ENCODE results near the gene ATP8A2.

Gene ATP8A2

DNA sequence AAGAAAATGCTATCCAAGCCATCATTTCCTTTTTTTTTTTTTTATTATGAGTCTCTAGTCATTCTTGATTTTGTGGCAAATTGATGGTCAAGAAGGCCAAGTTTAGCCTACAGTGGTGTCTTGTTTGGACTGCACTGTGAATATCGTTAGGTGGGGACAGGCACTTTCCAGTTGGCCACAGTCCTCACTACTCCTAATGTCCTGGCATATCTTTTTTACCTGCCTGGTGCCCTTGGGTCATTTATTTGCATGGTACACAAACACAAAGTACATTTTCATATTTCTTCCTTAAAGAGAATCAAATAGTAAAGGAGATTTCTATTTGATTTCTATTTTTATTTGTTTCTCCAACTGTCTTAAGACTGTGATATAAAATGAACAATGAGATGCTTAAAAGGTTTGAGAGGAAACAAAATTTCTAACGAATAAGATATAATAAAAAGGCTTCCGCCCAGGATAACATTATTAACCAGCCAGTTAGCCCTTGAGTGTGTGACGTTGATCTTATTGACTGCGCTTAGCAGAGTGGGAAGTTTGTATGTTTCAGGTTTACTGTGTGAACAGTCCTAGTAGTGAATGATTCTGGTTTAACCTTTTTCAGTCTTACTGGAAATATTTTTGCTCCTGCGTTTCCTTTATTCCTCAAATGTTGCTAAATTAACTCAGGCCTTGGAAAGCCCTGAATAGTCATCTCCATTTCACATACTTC, 312.0 kb downstream of the ATP8A2 start:
- DNase-seq (ENCODE audit: low read depth in 2 of 2) = no peak

- DNase-seq (ENCODE audit: low read depth in 2 of 2) = no peak
Observed at GRCh38 chr13:25684491-25684890, 312.7 kb downstream of the ATP8A2 start.

- no peak for DNase-seq (ENCODE audit: low read depth in 2 of 2)
Observed at GRCh38 chr13:25686831-25687470, 315.2 kb downstream of the ATP8A2 start.

DNA sequence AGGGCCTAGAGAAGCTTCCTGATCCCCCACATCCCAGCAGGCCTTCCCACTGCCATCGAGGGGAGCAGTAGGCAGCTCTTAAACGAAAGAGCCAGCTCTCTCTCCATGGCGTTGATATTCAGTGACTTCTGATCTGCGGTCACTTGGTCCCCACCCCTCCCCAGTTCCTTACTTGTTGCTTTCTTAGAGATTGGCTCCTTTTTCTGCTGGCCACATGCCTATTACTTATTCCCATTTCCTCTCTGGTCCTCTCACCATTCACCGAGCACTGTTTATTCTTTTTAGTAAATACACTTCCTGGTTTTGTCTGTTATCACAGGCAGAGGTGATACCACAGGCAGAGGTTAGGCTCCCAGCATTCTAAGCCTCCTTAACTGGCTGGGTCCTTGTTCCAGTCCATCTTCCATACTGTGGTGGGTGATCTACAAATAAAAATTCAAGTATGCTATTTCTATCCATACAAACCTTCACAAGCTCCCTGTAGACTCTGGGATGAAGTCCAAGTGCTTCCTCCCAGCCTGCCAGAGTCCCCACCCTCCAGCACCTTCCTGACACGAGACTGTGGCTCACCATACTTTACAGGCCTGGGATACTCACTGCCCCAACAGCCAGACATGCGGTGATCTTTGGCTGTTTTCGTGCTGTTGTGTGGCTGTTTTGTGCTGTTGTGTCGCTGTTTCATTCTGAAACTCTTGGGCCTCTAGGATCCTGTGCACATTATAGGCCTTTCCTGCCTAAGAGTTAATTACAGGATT, 315.9 kb downstream of the ATP8A2 start:
- DNase-seq (ENCODE audit: low read depth in 2 of 2) = no peak

- DNase-seq (ENCODE audit: low read depth in 2 of 2) = no peak
Observed at GRCh38 chr13:25688536-25688935, 316.8 kb downstream of the ATP8A2 start.

GRCh38 chr13:25689539-25689938, 317.8 kb downstream of the ATP8A2 start:
- DNase-seq (ENCODE audit: low read depth in 2 of 2) = no peak

- no peak for DNase-seq (ENCODE audit: low read depth in 2 of 2)
Observed at GRCh38 chr13:25690582-25690981, 318.8 kb downstream of the ATP8A2 start.

DNA sequence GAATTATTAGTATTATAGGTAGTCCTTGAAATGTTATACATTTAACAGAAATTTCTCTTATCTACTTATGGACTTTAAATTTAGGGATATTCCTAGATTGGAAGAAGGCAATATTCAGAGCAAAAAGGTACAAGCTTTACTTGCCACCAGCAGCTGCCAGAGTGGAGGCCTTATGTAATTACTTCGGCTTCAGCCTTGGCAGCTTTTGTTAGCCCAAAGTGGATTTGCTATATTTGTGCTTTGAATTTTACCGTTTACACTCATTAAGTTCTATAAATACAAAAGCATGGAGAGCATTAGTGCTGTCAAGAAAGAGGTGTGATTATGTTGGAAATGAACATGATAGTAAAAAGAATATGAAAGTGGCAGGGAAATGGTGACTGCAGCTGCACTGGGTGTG, 319.9 kb downstream of the ATP8A2 start:
- no peak for DNase-seq (ENCODE audit: low read depth in 2 of 2)

DNA sequence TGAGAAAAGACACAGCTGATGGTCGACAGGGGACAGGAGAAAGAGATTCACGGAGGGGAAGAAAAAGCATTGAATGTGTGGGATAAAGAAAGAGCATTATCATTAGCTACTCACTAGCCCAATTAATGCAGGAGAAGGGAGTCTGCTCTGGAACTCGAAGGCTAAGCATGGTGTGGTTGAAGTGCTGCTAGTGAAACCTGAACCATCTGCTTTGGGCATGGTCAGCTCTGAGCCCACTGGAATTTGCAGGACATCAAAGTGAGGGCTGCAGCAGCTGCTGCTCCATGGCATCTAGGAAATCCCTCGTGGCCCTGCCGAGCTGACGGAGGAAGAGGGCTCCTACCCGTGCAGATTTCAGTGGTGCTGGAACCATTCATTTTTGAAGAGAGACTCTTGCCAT, 320.3 kb downstream of the ATP8A2 start:
- no peak for DNase-seq (ENCODE audit: low read depth in 2 of 2)

DNA sequence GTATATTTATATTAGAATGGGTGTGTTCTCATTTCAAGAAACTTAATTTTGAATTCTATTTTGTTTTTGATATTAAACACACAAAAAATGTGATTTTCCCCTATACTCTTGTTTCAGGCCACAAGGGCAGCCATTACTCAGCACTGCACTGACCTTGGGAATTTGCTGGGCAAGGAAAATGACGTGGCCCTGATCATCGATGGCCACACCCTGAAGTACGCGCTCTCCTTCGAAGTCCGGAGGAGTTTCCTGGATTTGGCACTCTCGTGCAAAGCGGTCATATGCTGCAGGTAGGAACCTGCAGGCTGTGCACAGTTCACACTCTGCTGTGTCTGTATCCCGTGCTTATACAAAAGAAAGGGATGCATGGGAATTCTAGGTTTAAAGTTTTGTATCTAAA, 327.3 kb downstream of the ATP8A2 start:
- DNase-seq (ENCODE audit: low read depth in 2 of 2) = no peak

- DNase-seq (ENCODE audit: low read depth in 2 of 2) = no peak
Observed at GRCh38 chr13:25699600-25699999, 327.8 kb downstream of the ATP8A2 start.

GRCh38 chr13:25701304-25701703, 329.5 kb downstream of the ATP8A2 start:
- DNase-seq (ENCODE audit: low read depth in 2 of 2) = no peak

- DNase-seq (ENCODE audit: low read depth in 2 of 2) = no peak
Observed at GRCh38 chr13:25702386-25702785, 330.6 kb downstream of the ATP8A2 start.

DNA sequence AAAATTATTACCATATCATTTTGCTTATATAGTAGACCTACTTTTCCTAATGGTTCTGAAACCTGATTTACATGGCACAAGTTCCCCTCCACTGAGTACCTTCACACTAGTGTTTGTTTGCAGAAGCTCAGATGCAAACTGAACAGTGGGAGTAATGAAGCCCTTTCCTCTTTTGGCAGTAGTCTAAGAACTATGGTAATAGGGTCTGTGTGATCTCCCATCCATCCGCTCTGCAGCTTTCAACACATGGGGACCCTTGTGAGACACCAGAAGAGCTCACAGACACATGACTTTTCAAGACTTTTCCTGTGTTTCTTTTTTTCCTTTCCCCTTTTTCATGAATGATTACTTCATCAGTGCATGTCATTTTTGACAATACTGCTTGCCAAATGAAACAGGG, 336.0 kb downstream of the ATP8A2 start:
- DNase-seq (ENCODE audit: low read depth in 2 of 2) = no peak

GRCh38 chr13:25708268-25708667, 336.5 kb downstream of the ATP8A2 start:
- no peak for DNase-seq (ENCODE audit: low read depth in 2 of 2)

DNA sequence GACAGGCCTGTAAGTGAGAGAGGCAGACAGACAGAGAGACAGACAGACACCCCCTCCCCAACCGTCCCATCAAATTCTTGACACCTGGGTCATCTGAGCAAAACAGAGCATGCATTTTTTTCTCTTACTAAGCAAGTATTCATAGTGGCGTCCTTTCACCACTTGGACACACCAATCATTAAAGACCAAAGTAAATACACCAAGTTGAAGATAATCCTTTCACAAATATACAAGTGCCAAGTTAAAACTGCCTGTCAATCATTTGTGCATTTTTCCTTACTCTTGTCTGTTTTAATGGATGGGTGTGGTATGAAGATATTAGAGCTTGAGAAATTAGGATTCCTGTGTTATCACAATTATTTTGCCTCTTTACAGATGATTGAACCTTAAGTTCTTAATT, 337.3 kb downstream of the ATP8A2 start:
- DNase-seq (ENCODE audit: low read depth in 2 of 2) = no peak

- no peak for DNase-seq (ENCODE audit: low read depth in 2 of 2)
Observed at GRCh38 chr13:25715760-25716159, 344.0 kb downstream of the ATP8A2 start.

DNA sequence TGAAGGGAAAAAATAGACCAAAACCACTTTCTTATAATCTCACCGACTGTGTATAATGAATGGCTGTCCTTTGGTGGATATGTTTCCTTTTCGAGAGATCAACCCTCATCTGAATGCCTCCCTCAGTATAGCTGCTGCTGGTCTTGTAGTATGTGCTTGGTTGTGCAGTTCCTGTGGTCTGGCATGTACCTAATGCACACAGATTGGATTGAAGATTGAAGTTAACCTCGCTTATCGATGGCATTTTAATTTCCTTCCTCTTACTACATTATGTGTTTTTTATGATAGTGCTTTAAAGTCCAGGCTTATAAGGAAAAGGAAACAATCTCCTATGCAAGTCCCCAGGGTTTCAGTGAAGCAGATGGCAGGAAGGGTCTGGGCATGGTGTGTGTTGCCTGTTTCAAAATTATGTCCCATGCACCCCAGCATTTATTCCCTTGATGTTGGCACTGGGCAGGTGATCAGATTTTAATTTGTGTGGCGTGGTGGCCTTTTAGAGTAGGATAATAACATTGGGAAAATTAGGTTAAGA, 346.0 kb downstream of the ATP8A2 start:
- DNase-seq (ENCODE audit: low read depth in 2 of 2) = no peak

DNA sequence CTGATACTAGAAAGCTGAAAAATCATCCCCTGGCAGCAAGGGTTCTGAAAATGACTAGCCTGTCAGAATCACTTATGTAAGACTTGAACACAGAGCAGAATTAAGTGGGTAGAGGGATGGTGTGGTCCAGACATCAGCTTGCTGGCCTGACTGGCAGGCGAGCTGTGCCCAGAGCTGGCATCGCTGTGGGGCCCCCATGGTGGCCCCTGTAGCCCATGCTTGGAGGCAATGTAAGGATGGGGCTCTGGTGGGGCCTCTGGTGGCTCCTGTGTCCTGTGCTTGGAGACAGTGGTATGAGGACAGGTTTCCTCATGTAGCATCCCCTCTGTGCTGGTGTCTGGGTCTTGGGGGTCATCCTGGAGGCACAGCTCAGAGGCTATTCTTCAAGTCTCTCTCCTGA, 347.9 kb downstream of the ATP8A2 start:
- no peak for DNase-seq (ENCODE audit: low read depth in 2 of 2)

DNA sequence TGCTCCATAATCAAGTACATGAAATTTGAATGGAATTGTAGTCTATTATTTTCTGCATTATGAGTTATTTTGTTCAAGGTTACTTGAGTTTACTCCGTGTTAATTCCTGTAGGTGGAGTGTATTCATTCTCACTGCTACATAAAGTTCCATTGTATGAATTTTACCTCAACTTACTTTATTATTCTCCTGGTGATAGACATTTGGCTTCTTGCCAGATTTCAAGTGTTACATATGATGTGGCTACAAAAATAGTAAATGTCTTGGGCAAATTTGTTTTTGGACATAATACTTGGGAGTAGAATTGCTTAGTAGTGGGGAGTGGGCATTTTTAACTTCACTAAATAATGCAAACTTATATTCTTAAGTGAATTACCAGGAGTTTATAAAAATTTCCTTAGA, 351.1 kb downstream of the ATP8A2 start:
- no peak for DNase-seq (ENCODE audit: low read depth in 2 of 2)

DNA sequence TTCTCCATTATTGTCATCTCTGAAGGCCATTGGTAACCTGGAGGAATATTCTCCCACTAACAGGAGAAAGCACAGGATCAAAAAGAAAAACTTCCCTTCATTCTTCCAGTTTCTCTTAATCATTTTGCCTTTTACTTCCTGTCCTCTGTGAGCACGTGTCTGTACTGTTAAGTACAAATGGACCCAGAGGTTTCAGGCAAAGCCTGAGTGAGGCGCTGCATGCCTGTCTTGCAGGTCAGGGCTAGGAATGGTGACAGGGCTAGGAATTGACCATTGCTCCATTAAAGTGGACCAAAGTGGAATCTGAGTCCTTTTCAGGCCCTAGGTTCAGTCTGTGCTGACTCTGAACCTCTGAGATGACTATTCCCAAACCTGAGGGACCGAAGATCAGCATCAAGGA, 353.3 kb downstream of the ATP8A2 start:
- no peak for DNase-seq (ENCODE audit: low read depth in 2 of 2)

- DNase-seq (ENCODE audit: low read depth in 2 of 2) = no peak
Observed at GRCh38 chr13:25727250-25727649, 355.5 kb downstream of the ATP8A2 start.

DNA sequence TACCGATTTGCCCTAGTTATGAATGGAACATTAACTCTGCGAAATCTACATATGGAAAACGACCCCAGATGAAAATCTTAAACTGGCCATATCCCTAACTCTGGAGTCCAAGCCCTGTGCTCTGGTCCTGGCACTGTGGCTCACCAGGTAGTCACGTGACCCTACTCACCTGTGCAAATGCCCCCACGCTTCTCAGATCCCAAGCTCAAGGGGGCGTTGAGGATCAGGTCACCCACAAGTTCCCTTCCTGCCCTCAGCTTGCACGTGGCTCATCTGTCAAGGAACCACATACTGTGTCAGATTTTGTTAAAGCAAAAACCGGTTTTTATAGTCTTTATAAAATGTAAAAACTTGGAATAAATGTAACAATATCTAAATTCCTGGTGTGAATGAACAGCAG, 356.0 kb downstream of the ATP8A2 start:
- DNase-seq (ENCODE audit: low read depth in 2 of 2) = no peak

All from stimulated activated CD4-positive, alpha-beta T cell treated with anti-CD3 and anti-CD28 coated beads, Interleukin-12 subunit alpha, Interleukin-12 subunit beta, amount 100 ng/mL, for 24 hours (primary cell).